ENCODE measurements around the gene NCOR1. TPM values are rescaled to one million over a fixed set of nuclear protein-coding genes. Genes with fewer than 3 reads are reported as not detected.

NCOR1 gene
- total RNA-seq, 1 experiment from 2014 or later, result 83.8 TPM

DNA sequence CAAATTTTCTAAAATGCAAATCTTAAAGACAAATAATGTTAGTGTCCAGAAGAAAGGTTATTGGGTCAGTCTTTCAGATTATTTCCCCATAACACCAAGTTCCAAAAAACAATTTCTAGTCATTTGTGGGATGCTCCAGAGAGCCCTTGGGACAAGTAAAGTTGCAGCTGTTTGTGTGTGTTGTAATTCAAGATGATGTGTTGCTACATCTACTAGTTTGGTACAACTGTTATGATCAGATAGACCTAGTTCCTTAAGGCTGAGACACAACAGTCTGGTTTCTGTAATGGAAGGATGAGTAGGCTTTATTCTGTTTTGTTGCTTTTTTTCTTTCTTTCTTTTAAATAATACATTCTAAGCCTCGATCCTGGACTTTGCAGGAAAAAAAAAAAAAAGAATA lies 43.6 kb upstream of the NCOR1 start:
- TF ChIP-seq POLR2AphosphoS5 (IDR thresholded peaks at IDR 0.05; ENCODE audit: low read depth, low read length) (no peak), SIN3A (IDR thresholded peaks at IDR 0.05; ENCODE audit: borderline replicate concordance, insufficient read depth, low read depth, low read length) (no peak), CTCF (IDR thresholded peaks at IDR 0.05) (no peak), TCF7L2 (IDR thresholded peaks at IDR 0.05; ENCODE audit: low read depth, low read length) (no peak)
- TF ChIP-seq, protein P1, sequence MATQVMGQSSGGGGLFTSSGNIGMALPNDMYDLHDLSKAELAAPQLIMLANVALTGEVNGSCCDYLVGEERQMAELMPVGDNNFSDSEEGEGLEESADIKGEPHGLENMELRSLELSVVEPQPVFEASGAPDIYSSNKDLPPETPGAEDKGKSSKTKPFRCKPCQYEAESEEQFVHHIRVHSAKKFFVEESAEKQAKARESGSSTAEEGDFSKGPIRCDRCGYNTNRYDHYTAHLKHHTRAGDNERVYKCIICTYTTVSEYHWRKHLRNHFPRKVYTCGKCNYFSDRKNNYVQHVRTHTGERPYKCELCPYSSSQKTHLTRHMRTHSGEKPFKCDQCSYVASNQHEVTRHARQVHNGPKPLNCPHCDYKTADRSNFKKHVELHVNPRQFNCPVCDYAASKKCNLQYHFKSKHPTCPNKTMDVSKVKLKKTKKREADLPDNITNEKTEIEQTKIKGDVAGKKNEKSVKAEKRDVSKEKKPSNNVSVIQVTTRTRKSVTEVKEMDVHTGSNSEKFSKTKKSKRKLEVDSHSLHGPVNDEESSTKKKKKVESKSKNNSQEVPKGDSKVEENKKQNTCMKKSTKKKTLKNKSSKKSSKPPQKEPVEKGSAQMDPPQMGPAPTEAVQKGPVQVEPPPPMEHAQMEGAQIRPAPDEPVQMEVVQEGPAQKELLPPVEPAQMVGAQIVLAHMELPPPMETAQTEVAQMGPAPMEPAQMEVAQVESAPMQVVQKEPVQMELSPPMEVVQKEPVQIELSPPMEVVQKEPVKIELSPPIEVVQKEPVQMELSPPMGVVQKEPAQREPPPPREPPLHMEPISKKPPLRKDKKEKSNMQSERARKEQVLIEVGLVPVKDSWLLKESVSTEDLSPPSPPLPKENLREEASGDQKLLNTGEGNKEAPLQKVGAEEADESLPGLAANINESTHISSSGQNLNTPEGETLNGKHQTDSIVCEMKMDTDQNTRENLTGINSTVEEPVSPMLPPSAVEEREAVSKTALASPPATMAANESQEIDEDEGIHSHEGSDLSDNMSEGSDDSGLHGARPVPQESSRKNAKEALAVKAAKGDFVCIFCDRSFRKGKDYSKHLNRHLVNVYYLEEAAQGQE (IDR thresholded peaks at IDR 0.05; ENCODE audit: insufficient read depth in 1 of 2, low read depth in 2 of 2, low read length in 1 of 2), result no peak
- ChIA-PET CTCF (no interaction called here), POLR2A (no interaction called here)
- no peaks in the 10 kb centered on the region for H3K36me3 ChIP-seq (ENCODE audit: control insufficient read depth, insufficient read depth, low read length)
- DNase-seq (ENCODE audit: low read depth, low spot score) (no peak), ATAC-seq (no peak)
- intact Hi-C loops (cut with micrococcal nuclease; ENCODE audit: unreplicated experiment), result no loop called here
- no peak overlapping the region for H3K4me3 ChIP-seq (ENCODE audit: low read depth in 2 of 2, low read length in 2 of 2)
- in situ Hi-C loops (cut with HindIII; ENCODE audit: low pct_unique_long_range_greater_than_20kb, low sequenced_read_pairs), result no loop called here
- H3K27me3 ChIP-seq (ENCODE audit: control insufficient read depth, insufficient read depth, low read length), result no peaks in the 10 kb centered on the region
- no peaks in the 10 kb centered on the region for H3K9me3 ChIP-seq (ENCODE audit: control insufficient read depth, insufficient read depth, low read depth, low read length)
- H3K4me1 ChIP-seq (ENCODE audit: control insufficient read depth, insufficient read depth, low read length), result peaks cover 3% of the 10 kb centered on the region; the same call in 1 of the 2 replicates
- no TSS peak for BruUV-seq (replicated peaks)
- no peak overlapping the region for H3K27ac ChIP-seq (ENCODE audit: low read length)

GRCh38 chr17:16255481-16255921 lies 40.2 kb upstream of the NCOR1 start:
- no peaks in the 10 kb centered on the region for H3K9me3 ChIP-seq (ENCODE audit: control insufficient read depth, insufficient read depth, low read depth, low read length)
- TF ChIP-seq TCF7L2 (IDR thresholded peaks at IDR 0.05; ENCODE audit: low read depth, low read length) (no peak), SIN3A (IDR thresholded peaks at IDR 0.05; ENCODE audit: borderline replicate concordance, insufficient read depth, low read depth, low read length) (no peak), POLR2AphosphoS5 (IDR thresholded peaks at IDR 0.05; ENCODE audit: low read depth, low read length) (no peak)
- TF ChIP-seq, protein P1 (IDR thresholded peaks at IDR 0.05; ENCODE audit: insufficient read depth in 1 of 2, low read depth in 2 of 2, low read length in 1 of 2), result no peak
- no peak overlapping the region for H3K4me3 ChIP-seq (ENCODE audit: low read depth in 2 of 2, low read length in 2 of 2)
- no peaks in the 10 kb centered on the region for H3K36me3 ChIP-seq (ENCODE audit: control insufficient read depth, insufficient read depth, low read length)
- CTCF ChIA-PET, result no interaction called here
- intact Hi-C loops (cut with micrococcal nuclease; ENCODE audit: unreplicated experiment), result no loop called here
- BruUV-seq (replicated peaks), result TSS peak; percentile 41
- no peak overlapping the region for H3K27ac ChIP-seq (ENCODE audit: low read length)
- ATAC-seq (no peak), DNase-seq (ENCODE audit: low read depth, low spot score) (no peak)
- peaks cover 3% of the 10 kb centered on the region; the same call in 1 of the 2 replicates for H3K4me1 ChIP-seq (ENCODE audit: control insufficient read depth, insufficient read depth, low read length)
- in situ Hi-C loops (cut with HindIII; ENCODE audit: low pct_unique_long_range_greater_than_20kb, low sequenced_read_pairs), result no loop called here
- no peaks in the 10 kb centered on the region for H3K27me3 ChIP-seq (ENCODE audit: control insufficient read depth, insufficient read depth, low read length)
- POLR2A ChIA-PET, result interaction anchor here (0.6 kb wide), 1 partner anchor 49 kb away, joined by 4 read pairs; no protein-coding TSS in a partner anchor
